GM21360 (cell line): Measurements from ENCODE around the gene SH3RF1.
A peak's percentile ranks its signal among the peaks of the same experiment; 100 is the strongest.
"Not testable (repeated sequence)": the region's sequence is repeated elsewhere in the genome, so short reads cannot be mapped to it uniquely, and the experiment has no call there.

Source experiments
- ATAC-seq: cut with Tn5 transposase; IDR thresholded peaks from one replicate; pipeline ENCODE4 v1.9.1; 2021; ENCODE audit warnings: mild to moderate bottlenecking, moderate library complexity; ENCODE audit not compliant: unreplicated experiment

Gene SH3RF1

GRCh38 chr4:169229571-169230028, 41.2 kb downstream of the SH3RF1 start:
- no peak for ATAC-seq

- no peak for ATAC-seq
Observed at GRCh38 chr4:169228076-169228475, 42.7 kb downstream of the SH3RF1 start.

DNA sequence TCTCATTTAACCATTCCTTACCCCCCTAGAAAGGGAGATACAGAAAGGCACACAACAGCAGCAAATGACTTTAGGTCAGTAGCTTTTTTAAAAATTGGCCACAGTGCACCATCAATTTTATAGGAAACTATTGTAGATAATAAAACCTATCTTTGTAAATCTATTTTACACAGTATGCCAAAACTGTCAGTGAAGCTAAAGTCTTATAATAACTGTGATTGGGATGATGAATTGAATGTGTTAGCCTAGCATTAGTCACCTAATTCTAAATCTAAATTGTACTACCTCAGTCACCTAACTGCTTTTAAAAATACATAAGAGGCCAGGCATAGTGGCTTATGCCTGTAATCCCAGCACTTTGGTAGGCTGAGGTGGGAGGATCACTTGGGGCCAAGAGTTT, 44.2 kb downstream of the SH3RF1 start:
- no peak for ATAC-seq

DNA sequence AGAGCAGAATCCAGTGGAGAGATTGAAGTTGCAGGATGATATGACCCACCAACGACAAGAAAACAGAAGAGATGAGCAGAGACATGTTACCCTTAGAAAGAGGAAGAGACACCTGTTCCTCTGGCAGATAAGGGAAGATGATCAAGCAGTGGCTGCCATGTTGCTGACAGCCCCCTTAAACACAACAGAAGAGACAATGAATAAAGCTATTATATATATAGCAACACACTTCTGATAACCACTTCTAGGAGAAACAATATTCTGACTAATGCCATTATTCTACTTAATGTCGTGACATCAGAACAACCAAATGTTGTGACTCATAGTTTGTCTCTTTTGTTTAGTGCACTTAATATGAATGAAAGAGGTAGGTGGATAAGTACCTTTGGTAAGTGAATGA, 44.9 kb downstream of the SH3RF1 start:
- peak; percentile 42 for ATAC-seq

DNA sequence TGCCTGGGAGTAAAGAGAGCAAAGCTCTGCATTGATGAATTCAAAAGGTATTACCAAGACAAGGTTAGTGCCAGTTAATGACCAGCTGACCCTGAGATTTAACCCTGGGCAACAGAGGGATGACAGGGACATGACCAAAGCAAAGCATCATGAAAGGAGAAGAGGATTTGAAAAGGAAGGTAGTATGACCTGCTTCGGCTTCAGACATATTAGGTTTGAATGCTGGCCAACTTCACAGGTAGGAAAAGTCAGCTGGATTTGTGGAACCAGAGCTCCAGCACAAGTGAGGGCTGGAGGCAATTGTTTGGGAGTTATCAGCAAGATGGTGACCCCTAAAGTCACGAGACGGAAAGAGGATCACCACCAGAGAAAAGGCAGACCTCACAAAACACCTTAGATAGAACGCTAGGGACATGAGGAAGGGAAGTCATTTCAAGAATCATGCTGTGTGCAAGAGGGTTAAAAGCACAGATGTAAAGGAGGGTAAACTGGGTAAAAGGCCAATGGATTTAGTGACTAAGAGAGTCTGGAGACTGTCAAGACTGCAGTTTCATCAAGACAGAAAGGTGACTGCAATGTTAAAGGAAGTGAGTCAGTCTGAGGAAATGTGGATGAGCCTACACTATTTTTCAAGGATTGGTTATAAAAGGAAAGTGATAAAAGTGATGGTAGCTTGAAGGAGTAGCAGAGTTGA, 45.6 kb downstream of the SH3RF1 start:
- ATAC-seq: peak; percentile 42

DNA sequence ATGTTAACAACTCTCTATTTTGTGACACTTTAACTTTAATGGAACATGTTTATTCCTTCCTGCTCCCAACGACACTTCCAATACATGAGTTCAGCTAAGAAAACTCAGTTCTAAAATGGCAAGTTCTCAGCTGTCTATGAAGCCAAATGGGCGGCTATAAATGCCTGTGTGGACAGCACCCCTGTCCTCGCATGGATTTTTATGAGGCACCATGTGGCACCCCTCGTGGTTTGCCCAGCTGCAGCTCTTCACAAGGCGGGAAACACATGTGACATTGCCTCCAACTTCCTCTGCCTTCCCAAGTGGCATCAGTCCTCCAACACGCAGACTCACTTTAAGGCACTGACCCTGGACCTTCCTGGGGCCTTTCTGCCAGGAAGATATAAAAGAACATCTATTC, 48.0 kb downstream of the SH3RF1 start:
- no peak for ATAC-seq

DNA sequence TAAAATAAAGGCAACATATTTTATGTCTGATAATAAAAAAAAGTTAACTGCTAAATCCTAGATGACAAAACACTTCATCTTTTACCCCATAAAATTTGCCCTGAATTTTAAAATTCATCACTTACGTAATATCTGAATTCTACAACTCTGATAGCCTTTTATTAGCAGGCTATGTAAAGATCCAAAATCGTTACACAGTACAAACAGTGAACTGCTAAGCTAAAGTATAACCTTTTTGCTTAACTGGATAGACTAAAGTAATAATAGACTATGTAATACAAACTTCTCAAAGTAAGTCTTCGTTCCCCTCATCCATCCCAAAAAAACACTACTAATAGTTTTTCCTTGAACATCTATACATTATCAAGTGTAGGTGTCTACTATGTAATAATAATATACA, 49.1 kb downstream of the SH3RF1 start:
- ATAC-seq: no peak

GRCh38 chr4:169220854-169221411, 49.8 kb downstream of the SH3RF1 start:
- no peak for ATAC-seq

DNA sequence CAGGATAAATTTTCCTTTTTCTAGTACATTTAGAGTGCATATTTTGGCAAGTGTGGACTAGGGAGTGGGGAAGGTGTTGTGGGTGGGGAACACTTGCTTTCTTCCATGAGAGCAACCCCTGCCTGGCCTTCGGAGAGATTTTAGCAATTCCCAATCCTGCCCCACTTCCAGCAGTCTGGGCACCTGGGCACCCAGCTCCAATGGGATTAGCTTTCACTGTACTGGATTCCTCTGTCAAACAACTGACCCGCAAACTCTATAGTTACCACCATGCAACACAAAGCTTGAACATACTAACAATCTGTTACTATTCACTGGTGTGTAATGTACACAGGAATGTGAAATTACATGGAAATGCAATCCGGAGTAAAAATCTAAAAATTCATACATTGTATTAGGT, 50.3 kb downstream of the SH3RF1 start:
- ATAC-seq: no peak

DNA sequence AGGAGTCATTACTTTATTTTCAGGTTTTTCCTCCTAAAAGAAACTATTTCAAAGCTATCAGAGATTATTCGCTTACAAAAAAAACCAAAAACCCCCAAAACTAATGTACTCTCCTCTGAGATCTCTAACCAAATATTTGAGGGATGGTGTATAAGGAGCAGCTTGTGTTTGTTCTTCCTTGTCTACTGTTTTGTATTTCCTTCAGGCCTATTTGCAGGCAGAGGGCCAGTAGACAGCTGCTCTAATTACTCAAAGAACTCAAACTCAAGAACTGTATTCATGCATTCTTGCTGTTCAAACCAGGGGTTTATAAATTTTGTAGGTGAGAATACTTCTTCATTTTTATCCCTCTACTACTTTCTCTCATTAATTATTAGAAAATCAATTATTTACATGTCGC, 51.3 kb downstream of the SH3RF1 start:
- no peak for ATAC-seq

DNA sequence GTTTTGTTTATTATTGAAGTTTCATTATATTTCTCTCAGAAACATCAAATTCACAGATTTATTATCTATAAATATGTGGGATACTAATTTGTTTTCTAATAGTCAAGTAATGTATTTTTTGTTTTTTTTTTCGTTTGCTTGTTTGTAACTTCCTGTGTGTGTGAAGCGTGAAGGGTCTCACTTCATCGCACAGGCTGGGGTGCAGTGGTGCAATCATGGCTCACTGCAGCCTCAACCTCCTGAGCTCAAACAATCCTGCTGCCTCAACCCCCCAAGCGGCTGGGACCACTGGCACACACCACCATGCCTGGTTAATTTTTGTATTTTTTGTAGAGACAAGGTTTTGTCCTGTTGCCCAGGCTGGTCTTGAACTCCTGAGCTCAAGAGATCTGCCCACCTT, 55.1 kb downstream of the SH3RF1 start:
- peak; percentile 59 for ATAC-seq

- no peak for ATAC-seq
Observed at GRCh38 chr4:169212981-169213380, 57.8 kb downstream of the SH3RF1 start.

- peak; percentile 84 for ATAC-seq
Observed at GRCh38 chr4:169210504-169211118, 60.1 kb downstream of the SH3RF1 start.

DNA sequence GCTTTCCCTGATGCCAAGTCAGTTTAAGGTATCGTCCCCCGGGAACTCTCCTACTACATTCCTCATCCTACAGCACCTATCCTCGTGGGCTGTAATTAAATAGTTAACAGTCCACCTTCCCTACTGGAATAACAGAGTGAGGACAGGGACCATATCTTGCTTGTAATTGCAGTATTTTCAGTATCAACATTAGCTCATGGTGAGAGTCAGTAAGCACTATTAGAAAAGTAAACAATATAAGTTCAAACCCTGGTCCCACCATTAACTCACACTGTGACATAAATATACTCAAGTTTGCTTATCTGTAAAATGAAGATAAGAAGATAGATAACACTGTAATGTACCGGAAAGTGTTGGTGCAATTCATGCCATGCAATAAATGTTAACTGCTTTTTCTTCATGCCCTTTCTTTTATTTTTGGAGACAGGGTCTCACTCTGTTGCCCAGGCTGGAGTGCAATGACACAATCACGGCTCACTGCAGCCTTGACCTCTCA, 61.3 kb downstream of the SH3RF1 start:
- no peak for ATAC-seq

DNA sequence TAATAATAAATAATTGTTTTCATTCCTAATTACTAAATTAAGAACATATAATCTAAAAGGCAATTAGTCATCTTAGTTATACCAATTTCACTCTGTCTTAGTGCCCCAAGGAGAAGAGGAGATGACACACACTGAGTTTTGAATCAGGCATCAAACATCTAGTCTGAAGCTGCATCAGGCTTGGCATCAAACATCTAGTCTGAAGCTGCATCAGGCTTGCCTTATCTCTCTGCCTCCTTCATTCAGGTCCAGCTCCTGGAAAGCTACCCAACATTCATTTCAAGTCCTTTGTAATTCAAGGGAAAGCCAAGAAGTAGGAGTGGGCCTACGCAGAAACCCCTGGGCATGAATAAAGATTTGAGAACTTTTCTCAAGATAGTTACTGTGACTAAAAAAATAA, 62.2 kb downstream of the SH3RF1 start:
- no peak for ATAC-seq

DNA sequence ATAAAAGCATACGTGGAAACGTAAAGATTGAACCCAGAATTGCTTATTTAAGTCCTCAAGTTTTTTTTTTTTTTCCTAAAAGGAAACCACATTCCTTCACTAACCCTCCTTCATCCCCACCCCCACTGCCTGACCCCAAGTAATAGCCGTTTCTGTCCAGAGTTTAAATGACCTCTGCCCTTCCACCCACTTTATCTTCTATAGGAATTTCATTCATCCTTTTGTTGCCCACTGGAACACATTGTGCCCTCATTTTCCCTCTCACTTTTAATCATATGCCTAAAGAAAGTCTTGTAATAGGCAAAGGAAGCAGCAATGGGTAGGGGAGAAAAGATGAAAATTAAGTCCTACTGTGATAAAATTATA, 62.7 kb downstream of the SH3RF1 start:
- no peak for ATAC-seq

DNA sequence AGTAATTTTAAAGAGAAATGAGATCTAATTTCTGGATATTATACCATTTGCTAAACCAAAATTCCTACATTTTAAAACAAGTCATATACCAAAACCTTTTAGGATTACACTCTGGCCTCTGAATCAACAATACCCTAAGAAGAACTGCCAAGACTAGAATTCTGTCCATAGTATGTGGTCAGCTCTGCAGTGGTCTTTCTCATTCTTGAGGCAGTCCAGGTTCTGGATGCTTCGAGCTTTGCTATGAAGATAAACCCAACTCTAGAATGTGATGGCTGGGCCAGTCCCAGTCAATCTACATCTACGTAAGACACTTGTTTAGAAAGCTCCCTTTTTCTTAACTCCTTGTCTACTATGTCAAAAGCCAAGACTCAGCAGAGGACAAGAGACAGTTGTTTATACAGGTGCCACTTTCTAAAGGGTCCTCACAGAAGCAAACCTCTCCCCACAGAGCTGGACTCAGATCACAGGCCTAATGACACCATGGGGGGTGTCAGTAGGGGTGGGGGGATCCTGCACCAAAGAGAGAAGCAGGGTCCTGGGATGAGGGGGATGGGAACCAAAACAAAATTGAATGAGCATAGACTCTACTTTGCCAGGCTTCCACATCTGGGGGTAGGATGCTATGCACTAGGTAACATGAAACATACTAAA, 63.2 kb downstream of the SH3RF1 start:
- no peak for ATAC-seq

DNA sequence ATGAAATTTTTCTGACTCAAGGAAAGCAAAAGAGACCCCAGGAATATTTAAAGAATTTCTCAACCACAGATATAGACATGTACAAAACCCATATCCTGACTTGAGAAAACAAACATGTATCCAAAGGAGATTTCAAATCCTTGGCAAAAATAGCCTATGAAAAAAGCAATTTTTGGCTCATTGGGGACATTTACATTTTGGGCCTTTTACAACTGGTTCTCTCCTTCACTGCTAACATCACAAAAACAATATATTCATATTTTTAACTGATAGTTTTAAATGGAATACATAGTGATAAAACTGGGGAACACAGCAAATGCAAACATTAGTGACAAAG, 65.0 kb downstream of the SH3RF1 start:
- ATAC-seq: no peak

DNA sequence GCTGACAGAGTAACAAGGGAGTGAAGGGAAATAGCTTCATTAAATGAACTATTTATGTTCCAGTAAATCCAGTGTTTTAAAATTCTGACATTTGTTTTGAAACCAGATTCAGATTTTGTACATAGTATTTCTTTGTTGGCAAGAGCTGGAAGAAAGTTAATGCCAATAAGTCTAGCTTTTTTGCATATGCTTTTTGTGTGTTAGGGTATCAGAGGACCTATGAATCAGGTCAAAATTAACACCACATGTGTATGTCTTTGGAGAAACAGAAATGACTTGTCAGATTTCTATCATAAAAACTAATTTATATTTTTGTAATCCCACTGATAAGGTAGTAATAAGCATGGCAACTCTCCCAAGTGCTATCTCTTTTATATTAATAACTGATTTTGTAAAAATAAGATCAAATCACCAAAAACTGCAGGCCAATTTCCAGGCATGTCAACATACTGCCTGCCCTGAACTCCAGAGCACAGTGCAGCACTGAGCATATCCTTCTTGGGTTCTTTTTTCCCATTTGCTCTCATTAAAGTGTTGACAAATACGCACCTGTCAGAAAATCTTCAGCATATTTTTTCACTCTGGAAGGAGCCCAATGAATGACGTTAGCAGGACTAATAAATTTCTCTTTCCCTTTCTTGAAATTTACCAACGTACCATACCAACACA, 65.5 kb downstream of the SH3RF1 start:
- ATAC-seq: no peak

GRCh38 chr4:169203891-169204290, 66.9 kb downstream of the SH3RF1 start:
- ATAC-seq: no peak

- not testable (repeated sequence) for ATAC-seq
Observed at GRCh38 chr4:169203278-169203677, 67.5 kb downstream of the SH3RF1 start.
